Uterus (tissue), 2 donors: ENCODE measurements around the gene DLGAP1.

Experiments
- POLR2A ChIP-seq, 2 donors: fragments of 450-650 bp; IDR thresholded peaks; one replicate each; pipeline ENCODE4 v1.6.1; 2016; ENCODE audit warnings: antibody characterized with exemption in 2 of 2, mild to moderate bottlenecking in 1 of 2, moderate library complexity in 1 of 2
- TF ChIP-seq, protein P1 (sequence below), 4 experiments: fragments of 200-600 bp in 2 of 4; fragments of 450-650 bp in 2 of 4; sonication (generic) in 2 of 4; IDR thresholded peaks; one replicate each; pipeline ENCODE4 v1.5.1; 2016 to 2019; ENCODE audit warnings: antibody characterized with exemption in 4 of 4, mild to moderate bottlenecking in 2 of 4, moderate library complexity in 1 of 4

DNA sequence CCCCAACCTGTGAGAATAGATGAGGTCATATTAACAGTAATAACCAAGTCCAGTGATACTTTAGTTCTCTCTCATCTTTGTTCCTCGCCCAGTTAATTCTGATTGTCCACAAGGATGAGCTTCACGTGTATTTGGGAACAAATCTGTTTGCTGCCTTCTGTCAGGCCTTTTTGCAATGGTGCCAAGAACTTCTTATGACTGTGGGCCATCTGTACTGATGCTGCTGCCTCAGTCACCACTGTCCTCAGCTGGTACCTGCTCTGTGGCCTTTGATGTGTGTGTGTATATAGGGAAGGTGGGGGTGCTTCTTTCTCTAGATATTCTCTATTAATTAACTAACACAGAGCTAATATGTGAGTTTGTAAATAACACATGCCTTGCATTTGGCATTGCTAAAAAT lies 612.3 kb downstream of the DLGAP1 start:
- TF ChIP-seq, protein P1, sequence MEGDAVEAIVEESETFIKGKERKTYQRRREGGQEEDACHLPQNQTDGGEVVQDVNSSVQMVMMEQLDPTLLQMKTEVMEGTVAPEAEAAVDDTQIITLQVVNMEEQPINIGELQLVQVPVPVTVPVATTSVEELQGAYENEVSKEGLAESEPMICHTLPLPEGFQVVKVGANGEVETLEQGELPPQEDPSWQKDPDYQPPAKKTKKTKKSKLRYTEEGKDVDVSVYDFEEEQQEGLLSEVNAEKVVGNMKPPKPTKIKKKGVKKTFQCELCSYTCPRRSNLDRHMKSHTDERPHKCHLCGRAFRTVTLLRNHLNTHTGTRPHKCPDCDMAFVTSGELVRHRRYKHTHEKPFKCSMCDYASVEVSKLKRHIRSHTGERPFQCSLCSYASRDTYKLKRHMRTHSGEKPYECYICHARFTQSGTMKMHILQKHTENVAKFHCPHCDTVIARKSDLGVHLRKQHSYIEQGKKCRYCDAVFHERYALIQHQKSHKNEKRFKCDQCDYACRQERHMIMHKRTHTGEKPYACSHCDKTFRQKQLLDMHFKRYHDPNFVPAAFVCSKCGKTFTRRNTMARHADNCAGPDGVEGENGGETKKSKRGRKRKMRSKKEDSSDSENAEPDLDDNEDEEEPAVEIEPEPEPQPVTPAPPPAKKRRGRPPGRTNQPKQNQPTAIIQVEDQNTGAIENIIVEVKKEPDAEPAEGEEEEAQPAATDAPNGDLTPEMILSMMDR (IDR thresholded peaks at IDR 0.05): no peak
- no peak for TF ChIP-seq POLR2A (IDR thresholded peaks at IDR 0.05)
